WTC11 (cell line): Measurements from ENCODE around the gene ASPM. TPM values are rescaled to one million over a fixed set of nuclear protein-coding genes. Genes with fewer than 3 reads are reported as not detected.

Experiments
- ATAC-seq: fragments of 200-7000 bp; cut with Tn5 transposase; 2 replicates; pipeline ENCODE4 v1.10.0; 2021; ENCODE audit warnings: mild to moderate bottlenecking, moderate library complexity
- CTCF ChIA-PET: fragments of 300-600 bp; sonication (Branson Sonifier 250); formaldehyde crosslinking; loops from one replicate; lab custom pipeline; 2021; ENCODE audit warnings: antibody characterized with exemption; lab: Charles Lee
- POLR2A ChIA-PET: fragments of 350-600 bp; sonication (Branson Sonifier 250); formaldehyde crosslinking; loops from one replicate; lab custom pipeline; 2021; ENCODE audit warnings: antibody characterized with exemption; lab: Charles Lee
- DNase-seq: peaks from one replicate; pipeline ENCODE4 v3.0.0; 2021; ENCODE audit warnings: low spot score
- H3K27ac Mint-ChIP-seq: 2 replicates; pipeline ENCODE4 v1.8.0; 2021; ENCODE audit warnings: mixed read lengths
- H3K27me3 Mint-ChIP-seq: 2 replicates; pipeline ENCODE4 v1.8.0; 2021; ENCODE audit warnings: low read depth, mild to moderate bottlenecking, moderate library complexity, mixed read lengths
- H3K36me3 Mint-ChIP-seq: 2 replicates; pipeline ENCODE4 v1.8.0; 2021; ENCODE audit warnings: mixed read lengths
- H3K4me1 Mint-ChIP-seq: 2 replicates; pipeline ENCODE4 v1.8.0; 2022; ENCODE audit warnings: mixed read lengths
- H3K4me3 Mint-ChIP-seq: 2 replicates; pipeline ENCODE4 v1.8.0; 2021; ENCODE audit warnings: mild to moderate bottlenecking, moderate library complexity, mixed read lengths
- H3K9me3 Mint-ChIP-seq: 2 replicates; pipeline ENCODE4 v1.8.0; 2021; ENCODE audit warnings: mixed read lengths
- AFF4 ChIP-seq: sonication (generic); formaldehyde crosslinking; IDR thresholded peaks from 2 replicates; pipeline ENCODE4 v1.8.1; 2023; ENCODE audit warnings: mild to moderate bottlenecking, missing genetic modification reagents, borderline replicate concordance
- ARID4B ChIP-seq: sonication (generic); formaldehyde crosslinking; IDR thresholded peaks from 2 replicates; pipeline ENCODE4 v1.8.0; 2023; ENCODE audit warnings: missing genetic modification reagents, mild to moderate bottlenecking, borderline replicate concordance
- ATF2 ChIP-seq: sonication (generic); formaldehyde crosslinking; IDR thresholded peaks from 2 replicates; pipeline ENCODE4 v1.8.1; 2022; ENCODE audit warnings: low read depth, missing genetic modification reagents, borderline replicate concordance
- GABPB1 ChIP-seq: sonication (generic); formaldehyde crosslinking; IDR thresholded peaks from 2 replicates; pipeline ENCODE4 v1.8.1; 2023; ENCODE audit warnings: mild to moderate bottlenecking, missing genetic modification reagents
- IRF2 ChIP-seq: sonication (generic); formaldehyde crosslinking; IDR thresholded peaks from 2 replicates; pipeline ENCODE4 v1.8.0; 2022; ENCODE audit warnings: low read depth, missing genetic modification reagents, borderline replicate concordance
- KAT7 ChIP-seq: sonication (generic); formaldehyde crosslinking; IDR thresholded peaks from 2 replicates; pipeline ENCODE4 v1.8.1; 2023; ENCODE audit warnings: missing genetic modification reagents, mild to moderate bottlenecking, borderline replicate concordance
- PREB ChIP-seq: sonication (generic); formaldehyde crosslinking; IDR thresholded peaks from 2 replicates; pipeline ENCODE4 v1.8.1; 2022; ENCODE audit warnings: mild to moderate bottlenecking, missing genetic modification reagents, moderate library complexity, borderline replicate concordance
- STAT6 ChIP-seq: sonication (generic); formaldehyde crosslinking; conservative IDR thresholded peaks from 2 replicates; pipeline ENCODE4 v1.8.1; 2023; ENCODE audit warnings: mild to moderate bottlenecking, low read depth, missing genetic modification reagents, moderate library complexity
- TEAD4 ChIP-seq: sonication (generic); formaldehyde crosslinking; IDR thresholded peaks from 2 replicates; pipeline ENCODE4 v1.8.0; 2022; ENCODE audit warnings: mild to moderate bottlenecking, missing genetic modification reagents
- ZNF232 ChIP-seq: sonication (generic); formaldehyde crosslinking; IDR thresholded peaks from 2 replicates; pipeline ENCODE4 v1.8.0; 2022; ENCODE audit warnings: mild to moderate bottlenecking, missing genetic modification reagents
- ZNF263 ChIP-seq: sonication (generic); formaldehyde crosslinking; IDR thresholded peaks from 2 replicates; pipeline ENCODE4 v1.8.1; 2022; ENCODE audit warnings: low read depth, mild to moderate bottlenecking, moderate library complexity, missing genetic modification reagents
- ZNF396 ChIP-seq: fragments of 250-450 bp; sonication (Bioruptor Pico); IDR thresholded peaks from 2 replicates; pipeline ENCODE4 v1.8.0; 2021; ENCODE audit warnings: mild to moderate bottlenecking, moderate library complexity, borderline replicate concordance
- ZNF416 ChIP-seq: fragments of 250-450 bp; sonication (Bioruptor Pico); IDR thresholded peaks from 2 replicates; pipeline ENCODE4 v1.9.0; 2021; ENCODE audit warnings: mild to moderate bottlenecking, inconsistent platforms
- ZNF512 ChIP-seq: sonication (generic); formaldehyde crosslinking; IDR thresholded peaks from 2 replicates; pipeline ENCODE4 v1.8.1; 2022; ENCODE audit warnings: missing genetic modification reagents, borderline replicate concordance
- ZSCAN18 ChIP-seq: fragments of 250-450 bp; sonication (Bioruptor Pico); IDR thresholded peaks from 2 replicates; pipeline ENCODE4 v2.1.2; 2022; ENCODE audit warnings: mild to moderate bottlenecking, moderate library complexity
- total RNA-seq: library from RNA; stranded (reverse); gene quantifications from 3 replicates; pipeline ENCODE4 v1.2.3, GENCODE V29; 2021
- TF ChIP-seq, protein P1 (sequence below): sonication (generic); formaldehyde crosslinking; IDR thresholded peaks from 2 replicates; pipeline ENCODE4 v1.8.0; 2022; ENCODE audit warnings: missing genetic modification reagents

The ASPM gene
- total RNA-seq, 1 experiment from 2014 or later: 44.5 TPM

DNA sequence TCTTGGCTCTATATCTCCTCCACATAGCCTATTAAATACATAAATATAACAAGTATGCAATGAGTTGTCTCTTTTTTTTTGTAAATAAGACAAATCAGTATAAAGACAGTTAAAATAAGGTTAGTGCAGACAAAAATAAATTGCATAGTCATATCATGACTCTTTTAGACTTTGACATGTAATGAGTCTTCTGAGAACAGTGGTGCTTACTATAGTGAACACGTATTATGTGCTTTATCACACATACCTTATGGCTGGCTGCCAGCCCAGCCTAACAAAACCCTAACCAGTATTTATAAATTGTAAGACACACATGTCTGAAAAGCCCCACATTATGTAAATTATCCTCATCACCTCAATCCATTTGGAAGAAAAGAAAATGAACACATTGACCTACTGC is 50.3 kb downstream of the ASPM start:
- Mint-ChIP-seq H3K4me3 (no peak overlapping the region), H3K4me1 (peaks cover 2% of the 10 kb centered on the region; the same call in 1 of the 2 replicates), H3K27ac (no peak overlapping the region), H3K27me3 (no peaks in the 10 kb centered on the region), H3K36me3 (peaks cover 39% of the 10 kb centered on the region), H3K9me3 (peaks cover 4% of the 10 kb centered on the region)
- CTCF ChIA-PET: no interaction called here
- ATAC-seq (no peak), DNase-seq (no peak)
- POLR2A ChIA-PET: no interaction called here
- no peak for TF ChIP-seq ZNF512 (CRISPR knock-in tag)
- no peak for TF ChIP-seq KAT7 (CRISPR knock-in tag)
- TF ChIP-seq GABPB1 (CRISPR knock-in tag): no peak
- no peak for TF ChIP-seq STAT6 (CRISPR knock-in tag)
- TF ChIP-seq ARID4B (CRISPR knock-in tag): no peak
- TF ChIP-seq AFF4 (CRISPR knock-in tag): no peak
- no peak for TF ChIP-seq ZNF396 (CRISPR knock-in tag)
- TF ChIP-seq ATF2 (CRISPR knock-in tag): no peak
- TF ChIP-seq TEAD4 (CRISPR knock-in tag): no peak
- no peak for TF ChIP-seq PREB (CRISPR knock-in tag)
- TF ChIP-seq, protein P1, sequence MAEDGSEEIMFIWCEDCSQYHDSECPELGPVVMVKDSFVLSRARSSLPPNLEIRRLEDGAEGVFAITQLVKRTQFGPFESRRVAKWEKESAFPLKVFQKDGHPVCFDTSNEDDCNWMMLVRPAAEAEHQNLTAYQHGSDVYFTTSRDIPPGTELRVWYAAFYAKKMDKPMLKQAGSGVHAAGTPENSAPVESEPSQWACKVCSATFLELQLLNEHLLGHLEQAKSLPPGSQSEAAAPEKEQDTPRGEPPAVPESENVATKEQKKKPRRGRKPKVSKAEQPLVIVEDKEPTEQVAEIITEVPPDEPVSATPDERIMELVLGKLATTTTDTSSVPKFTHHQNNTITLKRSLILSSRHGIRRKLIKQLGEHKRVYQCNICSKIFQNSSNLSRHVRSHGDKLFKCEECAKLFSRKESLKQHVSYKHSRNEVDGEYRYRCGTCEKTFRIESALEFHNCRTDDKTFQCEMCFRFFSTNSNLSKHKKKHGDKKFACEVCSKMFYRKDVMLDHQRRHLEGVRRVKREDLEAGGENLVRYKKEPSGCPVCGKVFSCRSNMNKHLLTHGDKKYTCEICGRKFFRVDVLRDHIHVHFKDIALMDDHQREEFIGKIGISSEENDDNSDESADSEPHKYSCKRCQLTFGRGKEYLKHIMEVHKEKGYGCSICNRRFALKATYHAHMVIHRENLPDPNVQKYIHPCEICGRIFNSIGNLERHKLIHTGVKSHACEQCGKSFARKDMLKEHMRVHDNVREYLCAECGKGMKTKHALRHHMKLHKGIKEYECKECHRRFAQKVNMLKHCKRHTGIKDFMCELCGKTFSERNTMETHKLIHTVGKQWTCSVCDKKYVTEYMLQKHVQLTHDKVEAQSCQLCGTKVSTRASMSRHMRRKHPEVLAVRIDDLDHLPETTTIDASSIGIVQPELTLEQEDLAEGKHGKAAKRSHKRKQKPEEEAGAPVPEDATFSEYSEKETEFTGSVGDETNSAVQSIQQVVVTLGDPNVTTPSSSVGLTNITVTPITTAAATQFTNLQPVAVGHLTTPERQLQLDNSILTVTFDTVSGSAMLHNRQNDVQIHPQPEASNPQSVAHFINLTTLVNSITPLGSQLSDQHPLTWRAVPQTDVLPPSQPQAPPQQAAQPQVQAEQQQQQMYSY (CRISPR knock-in tag): no peak
- TF ChIP-seq ZNF416 (CRISPR knock-in tag): no peak
- no peak for TF ChIP-seq IRF2 (CRISPR knock-in tag)
- no peak for TF ChIP-seq ZNF263 (CRISPR knock-in tag)
- no peak for TF ChIP-seq ZSCAN18 (CRISPR knock-in tag)
- no peak for TF ChIP-seq ZNF232
